Epithelial cell of proximal tubule (primary cell): ENCODE data around the gene RANBP10. TPM values are rescaled to one million over a fixed set of nuclear protein-coding genes. Genes with fewer than 3 reads are reported as not detected.

ENCODE experiments used
- DNase-seq: peaks from one replicate; pipeline ENCODE4 v3.0.0-alpha.2; 2011; ENCODE audit warnings: low read depth
- H3K4me3 ChIP-seq: 2 replicates; pipeline ENCODE4 v1.5.1; 2011; ENCODE audit warnings: low read depth, mild to moderate bottlenecking, low read length
- CTCF ChIP-seq: conservative IDR thresholded peaks from 2 replicates; pipeline ENCODE4 v1.5.1; 2012; ENCODE audit warnings: low read depth, mild to moderate bottlenecking, low read length
- total RNA-seq: library from RNA; depleted of rRNA; stranded (reverse); fragments of >200 nt; gene quantifications from 2 replicates; pipeline ENCODE4 v1.2.3, GENCODE V29; 2015

RANBP10 gene
- total RNA-seq, 1 donor from 2014 or later: 4.0 TPM

- DNase-seq: no peak
- no peak overlapping the region for H3K4me3 ChIP-seq
- TF ChIP-seq CTCF: no peak
Observed at GRCh38 chr16:67750466-67750865, 55.9 kb downstream of the RANBP10 start.

GRCh38 chr16:67749436-67750078, 56.8 kb downstream of the RANBP10 start:
- TF ChIP-seq CTCF: no peak
- H3K4me3 ChIP-seq: no peak overlapping the region
- no peak for DNase-seq

GRCh38 chr16:67748834-67749233, 57.5 kb downstream of the RANBP10 start:
- no peak for TF ChIP-seq CTCF
- no peak overlapping the region for H3K4me3 ChIP-seq
- DNase-seq: no peak

GRCh38 chr16:67746846-67747245, 59.5 kb downstream of the RANBP10 start:
- no peak for DNase-seq
- no peak overlapping the region for H3K4me3 ChIP-seq
- TF ChIP-seq CTCF: no peak

GRCh38 chr16:67741118-67741517, 65.2 kb downstream of the RANBP10 start:
- H3K4me3 ChIP-seq: no peak overlapping the region
- no peak for TF ChIP-seq CTCF
- no peak for DNase-seq

GRCh38 chr16:67740391-67740790, 66.0 kb downstream of the RANBP10 start:
- DNase-seq: no peak
- H3K4me3 ChIP-seq: no peak overlapping the region
- TF ChIP-seq CTCF: no peak

GRCh38 chr16:67736858-67737257, 69.5 kb downstream of the RANBP10 start:
- H3K4me3 ChIP-seq: no peak overlapping the region
- DNase-seq: no peak
- no peak for TF ChIP-seq CTCF
